ENCODE results near the gene SORCS2. TPM values are rescaled to one million over a fixed set of nuclear protein-coding genes. Genes with fewer than 3 reads are reported as not detected.

The SORCS2 gene
- total RNA-seq, 2 experiments from 2014 or later, result 0.07 TPM

- no peak overlapping the region for H3K4me3 Mint-ChIP-seq
- intact Hi-C loops (cut with micrococcal nuclease), result no loop called here
- DNase-seq, result no peak
- peaks cover 2% of the 10 kb centered on the region for H3K9me3 Mint-ChIP-seq
- no peaks in the 10 kb centered on the region for H3K36me3 Mint-ChIP-seq
- H3K4me1 Mint-ChIP-seq (ENCODE audit: low read depth), result no peaks in the 10 kb centered on the region
- no peak overlapping the region for H3K27ac Mint-ChIP-seq
- no peaks in the 10 kb centered on the region for H3K27me3 Mint-ChIP-seq
- ChIA-PET POLR2A (no interaction called here), CTCF (no interaction called here)
Observed at GRCh38 chr4:7359400-7360062, 167.2 kb downstream of the SORCS2 start.

GRCh38 chr4:7360806-7361205 is 168.5 kb downstream of the SORCS2 start:
- Mint-ChIP-seq H3K4me3 (no peak overlapping the region), H3K36me3 (no peaks in the 10 kb centered on the region), H3K27me3 (no peaks in the 10 kb centered on the region), H3K27ac (no peak overlapping the region), H3K4me1 (ENCODE audit: low read depth) (no peaks in the 10 kb centered on the region), H3K9me3 (peaks cover 2% of the 10 kb centered on the region)
- POLR2A ChIA-PET, result no interaction called here
- CTCF ChIA-PET, result no interaction called here
- DNase-seq, result no peak
- intact Hi-C loops (cut with micrococcal nuclease), result no loop called here

- H3K4me1 Mint-ChIP-seq (ENCODE audit: low read depth), result no peaks in the 10 kb centered on the region
- intact Hi-C loops (cut with micrococcal nuclease), result no loop called here
- ChIA-PET CTCF (no interaction called here), POLR2A (no interaction called here)
- H3K27ac Mint-ChIP-seq, result no peak overlapping the region
- no peaks in the 10 kb centered on the region for H3K36me3 Mint-ChIP-seq
- H3K4me3 Mint-ChIP-seq, result no peak overlapping the region
- H3K27me3 Mint-ChIP-seq, result no peaks in the 10 kb centered on the region
- peaks cover 2% of the 10 kb centered on the region for H3K9me3 Mint-ChIP-seq
- no peak for DNase-seq
Observed at GRCh38 chr4:7361280-7361895, 169.1 kb downstream of the SORCS2 start.

- POLR2A ChIA-PET, result no interaction called here
- CTCF ChIA-PET, result no interaction called here
- Mint-ChIP-seq H3K27me3 (peaks cover 2% of the 10 kb centered on the region), H3K27ac (no peak overlapping the region), H3K9me3 (peaks cover 2% of the 10 kb centered on the region), H3K4me1 (ENCODE audit: low read depth) (no peaks in the 10 kb centered on the region), H3K4me3 (no peak overlapping the region), H3K36me3 (no peaks in the 10 kb centered on the region)
- DNase-seq, result no peak
- intact Hi-C loops (cut with micrococcal nuclease), result no loop called here
Observed at GRCh38 chr4:7362341-7362740, 170.0 kb downstream of the SORCS2 start.

- H3K27me3 Mint-ChIP-seq, result peaks cover 2% of the 10 kb centered on the region
Observed at GRCh38 chr4:7362862-7363430, 170.6 kb downstream of the SORCS2 start.

GRCh38 chr4:7364979-7365378 is 172.6 kb downstream of the SORCS2 start:
- no peak overlapping the region for H3K27ac Mint-ChIP-seq
- ChIA-PET CTCF (no interaction called here), POLR2A (no interaction called here)
- DNase-seq, result no peak
- no peak overlapping the region for H3K4me3 Mint-ChIP-seq
- H3K9me3 Mint-ChIP-seq, result peaks cover 2% of the 10 kb centered on the region
- H3K4me1 Mint-ChIP-seq (ENCODE audit: low read depth), result no peaks in the 10 kb centered on the region
- no peaks in the 10 kb centered on the region for H3K36me3 Mint-ChIP-seq
- intact Hi-C loops (cut with micrococcal nuclease), result no loop called here
- H3K27me3 Mint-ChIP-seq, result peaks cover 2% of the 10 kb centered on the region

More at GRCh38 chr4:7362862-7363430, 170.6 kb downstream of the SORCS2 start:
- DNase-seq, result no peak
- H3K4me1 Mint-ChIP-seq (ENCODE audit: low read depth), result no peaks in the 10 kb centered on the region
- intact Hi-C loops (cut with micrococcal nuclease), result no loop called here
- CTCF ChIA-PET, result no interaction called here
- no peak overlapping the region for H3K4me3 Mint-ChIP-seq
- peaks cover 2% of the 10 kb centered on the region for H3K9me3 Mint-ChIP-seq
- POLR2A ChIA-PET, result no interaction called here
- H3K27ac Mint-ChIP-seq, result no peak overlapping the region
- H3K36me3 Mint-ChIP-seq, result no peaks in the 10 kb centered on the region

GRCh38 chr4:7365462-7366179 is 173.3 kb downstream of the SORCS2 start:
- Mint-ChIP-seq H3K36me3 (no peaks in the 10 kb centered on the region), H3K9me3 (peaks cover 2% of the 10 kb centered on the region), H3K27ac (no peak overlapping the region), H3K4me3 (no peak overlapping the region), H3K27me3 (peaks cover 2% of the 10 kb centered on the region), H3K4me1 (ENCODE audit: low read depth) (no peaks in the 10 kb centered on the region)
- ChIA-PET POLR2A (no interaction called here), CTCF (no interaction called here)
- no peak for DNase-seq
- intact Hi-C loops (cut with micrococcal nuclease), result no loop called here

- Mint-ChIP-seq H3K27me3 (peaks cover 2% of the 10 kb centered on the region), H3K27ac (no peak overlapping the region), H3K36me3 (no peaks in the 10 kb centered on the region), H3K4me1 (ENCODE audit: low read depth) (no peaks in the 10 kb centered on the region), H3K4me3 (no peak overlapping the region), H3K9me3 (peaks cover 2% of the 10 kb centered on the region)
- intact Hi-C loops (cut with micrococcal nuclease), result no loop called here
- no peak for DNase-seq
- CTCF ChIA-PET, result no interaction called here
- POLR2A ChIA-PET, result no interaction called here
Observed at GRCh38 chr4:7366180-7366945, 174.0 kb downstream of the SORCS2 start.

- H3K4me3 Mint-ChIP-seq, result no peak overlapping the region
- peaks cover 2% of the 10 kb centered on the region for H3K9me3 Mint-ChIP-seq
- no peaks in the 10 kb centered on the region for H3K36me3 Mint-ChIP-seq
- no peaks in the 10 kb centered on the region for H3K4me1 Mint-ChIP-seq (ENCODE audit: low read depth)
- intact Hi-C loops (cut with micrococcal nuclease), result no loop called here
- ChIA-PET POLR2A (no interaction called here), CTCF (no interaction called here)
- no peak for DNase-seq
- H3K27me3 Mint-ChIP-seq, result peaks cover 2% of the 10 kb centered on the region
- no peak overlapping the region for H3K27ac Mint-ChIP-seq
Observed at GRCh38 chr4:7366954-7367353, 174.6 kb downstream of the SORCS2 start.

GRCh38 chr4:7367406-7367805 is 175.1 kb downstream of the SORCS2 start:
- Mint-ChIP-seq H3K9me3 (peaks cover 2% of the 10 kb centered on the region), H3K36me3 (no peaks in the 10 kb centered on the region), H3K4me1 (ENCODE audit: low read depth) (no peaks in the 10 kb centered on the region), H3K27ac (no peak overlapping the region), H3K4me3 (no peak overlapping the region), H3K27me3 (peaks cover 2% of the 10 kb centered on the region)
- intact Hi-C loops (cut with micrococcal nuclease), result no loop called here
- ChIA-PET CTCF (no interaction called here), POLR2A (no interaction called here)
- no peak for DNase-seq

GRCh38 chr4:7367864-7368277 is 175.5 kb downstream of the SORCS2 start:
- peaks cover 2% of the 10 kb centered on the region for H3K27me3 Mint-ChIP-seq
- intact Hi-C loops (cut with micrococcal nuclease), result no loop called here
- H3K4me3 Mint-ChIP-seq, result no peak overlapping the region
- H3K9me3 Mint-ChIP-seq, result peaks cover 2% of the 10 kb centered on the region
- no peak for DNase-seq
- CTCF ChIA-PET, result no interaction called here
- no peak overlapping the region for H3K27ac Mint-ChIP-seq
- no peaks in the 10 kb centered on the region for H3K4me1 Mint-ChIP-seq (ENCODE audit: low read depth)
- POLR2A ChIA-PET, result no interaction called here
- no peaks in the 10 kb centered on the region for H3K36me3 Mint-ChIP-seq

- Mint-ChIP-seq H3K4me3 (no peak overlapping the region), H3K27me3 (peaks cover 2% of the 10 kb centered on the region), H3K27ac (no peak overlapping the region), H3K36me3 (no peaks in the 10 kb centered on the region), H3K4me1 (ENCODE audit: low read depth) (no peaks in the 10 kb centered on the region), H3K9me3 (peaks cover 2% of the 10 kb centered on the region)
- ChIA-PET POLR2A (no interaction called here), CTCF (no interaction called here)
- DNase-seq, result no peak
- intact Hi-C loops (cut with micrococcal nuclease), result no loop called here
Observed at GRCh38 chr4:7368296-7368695, 176.0 kb downstream of the SORCS2 start.

All from activated CD4-positive, alpha-beta memory T cell treated with anti-CD3 and anti-CD28 coated beads for 36 hours (primary cell).